OCI-LY1 (cell line): ENCODE measurements around the gene COL18A1.

Source experiments
- H2AFZ ChIP-seq: fragments of 200-600 bp; sonication (generic), shearing (Covaris generic); 2 replicates; pipeline ENCODE4 v1.6.0; 2014; ENCODE audit warnings: antibody characterized with exemption, mild to moderate bottlenecking, low read length
- H3F3A ChIP-seq: fragments of 200-600 bp; sonication (generic), shearing (Covaris generic); 2 replicates; pipeline ENCODE4 v1.6.0; 2014; ENCODE audit warnings: mild to moderate bottlenecking, antibody characterized with exemption, low read length, moderate library complexity; ENCODE audit not compliant: insufficient read depth
- H3K27ac ChIP-seq: fragments of 200-600 bp; sonication (generic); 2 replicates; pipeline ENCODE4 v1.5.1; 2014; ENCODE audit warnings: low read length, mixed run types, mild to moderate bottlenecking, low read depth; ENCODE audit not compliant: poor library complexity, severe bottlenecking
- H3K27me3 ChIP-seq: fragments of 200-600 bp; sonication (generic); 2 replicates; pipeline ENCODE4 v1.6.0; 2014; ENCODE audit warnings: antibody characterized with exemption, mild to moderate bottlenecking, low read length, moderate library complexity; ENCODE audit not compliant: insufficient read depth
- H3K36me3 ChIP-seq: fragments of 200-600 bp; sonication (generic); 2 replicates; pipeline ENCODE4 v1.6.1; 2014; ENCODE audit warnings: mild to moderate bottlenecking, antibody characterized with exemption, low read length, moderate library complexity, mixed read lengths; ENCODE audit not compliant: insufficient read depth
- H3K4me1 ChIP-seq: fragments of 200-600 bp; sonication (generic); 2 replicates; pipeline ENCODE4 v1.5.1; 2014; ENCODE audit warnings: mild to moderate bottlenecking, low read length, moderate library complexity; ENCODE audit not compliant: insufficient read depth, severe bottlenecking
- H3K4me2 ChIP-seq: fragments of 200-600 bp; sonication (generic), shearing (Covaris generic); 2 replicates; pipeline ENCODE4 v1.6.1; 2014; ENCODE audit warnings: low read length
- H3K4me3 ChIP-seq: fragments of 200-600 bp; sonication (generic); 2 replicates; pipeline ENCODE4 v1.5.1; 2014; ENCODE audit warnings: low read length, low read depth, mild to moderate bottlenecking, mixed read lengths; ENCODE audit not compliant: poor library complexity, severe bottlenecking
- H3K79me2 ChIP-seq: fragments of 200-600 bp; shearing (Covaris generic); 2 replicates; pipeline ENCODE4 v1.6.1; 2016; ENCODE audit warnings: mixed run types, low read length, mixed read lengths; ENCODE audit not compliant: insufficient read depth
- H3K9ac ChIP-seq: fragments of 200-600 bp; sonication (generic), shearing (Covaris generic); 2 replicates; pipeline ENCODE4 v1.6.1; 2014; ENCODE audit warnings: mild to moderate bottlenecking, low read length, mixed read lengths
- H3K9me2 ChIP-seq: fragments of 200-600 bp; sonication (generic), shearing (Covaris generic); 2 replicates; pipeline ENCODE4 v1.6.1; 2014; ENCODE audit warnings: low read depth, mild to moderate bottlenecking, low read length, mixed read lengths
- H3K9me3 ChIP-seq: fragments of 200-600 bp; shearing (Covaris generic); 2 replicates; pipeline ENCODE4 v1.6.1; 2014; ENCODE audit warnings: low read length, mixed read lengths
- H4K20me1 ChIP-seq: fragments of 200-600 bp; sonication (generic), shearing (Covaris generic); 2 replicates; pipeline ENCODE4 v1.6.0; 2016; ENCODE audit warnings: mild to moderate bottlenecking, low read length; ENCODE audit not compliant: insufficient read depth
- CTCF ChIP-seq: fragments of 200-600 bp; sonication (generic), shearing (Covaris generic); IDR thresholded peaks from 2 replicates; pipeline ENCODE4 v1.5.1; 2017; ENCODE audit warnings: mild to moderate bottlenecking, antibody characterized with exemption, low read length, moderate library complexity, mixed read lengths
- EZH2 ChIP-seq: fragments of 200-600 bp; sonication (generic), shearing (Covaris generic); IDR thresholded peaks from 2 replicates; pipeline ENCODE4 v1.8.0; 2017; ENCODE audit warnings: borderline replicate concordance, mixed run types, mild to moderate bottlenecking, antibody characterized with exemption, low read length, moderate library complexity, mixed read lengths

Gene COL18A1

GRCh38 chr21:45521241-45521640 lies 116.3 kb downstream of the COL18A1 start:
- H3K9me2 ChIP-seq = no peaks in the 10 kb centered on the region
- no peak overlapping the region for H3K27ac ChIP-seq
- no peaks in the 10 kb centered on the region for H3K79me2 ChIP-seq
- no peak overlapping the region for H2AFZ ChIP-seq
- peaks cover 59% of the 10 kb centered on the region for H3K36me3 ChIP-seq
- H3K4me2 ChIP-seq = no peak overlapping the region
- no peaks in the 10 kb centered on the region for H3K27me3 ChIP-seq
- TF ChIP-seq CTCF = no peak
- no peak for TF ChIP-seq EZH2
- no peaks in the 10 kb centered on the region for H3K4me1 ChIP-seq
- 0 out of 2 replicates have a peak, but pooled peaks cover 11% of the 10 kb centered on the region for H3K9me3 ChIP-seq
- no peaks in the 10 kb centered on the region for H3F3A ChIP-seq
- no peak overlapping the region for H3K4me3 ChIP-seq
- H4K20me1 ChIP-seq = no peaks in the 10 kb centered on the region
- no peak overlapping the region for H3K9ac ChIP-seq

- H3K27me3 ChIP-seq = no peaks in the 10 kb centered on the region
- no peaks in the 10 kb centered on the region for H3K4me1 ChIP-seq
- no peak overlapping the region for H3K4me3 ChIP-seq
- H2AFZ ChIP-seq = no peak overlapping the region
- H4K20me1 ChIP-seq = no peaks in the 10 kb centered on the region
- H3K9me2 ChIP-seq = no peaks in the 10 kb centered on the region
- no peaks in the 10 kb centered on the region for H3K79me2 ChIP-seq
- H3K27ac ChIP-seq = no peak overlapping the region
- no peak overlapping the region for H3K4me2 ChIP-seq
- H3K9me3 ChIP-seq = 0 out of 2 replicates have a peak, but pooled peaks cover 11% of the 10 kb centered on the region
- no peaks in the 10 kb centered on the region for H3F3A ChIP-seq
- TF ChIP-seq CTCF = no peak
- TF ChIP-seq EZH2 = no peak
- H3K36me3 ChIP-seq = peaks cover 59% of the 10 kb centered on the region
- H3K9ac ChIP-seq = no peak overlapping the region
Observed at GRCh38 chr21:45522381-45522780, 117.4 kb downstream of the COL18A1 start.

GRCh38 chr21:45522986-45523385 lies 118.0 kb downstream of the COL18A1 start:
- Histone ChIP-seq H3K9me3 (0 out of 2 replicates have a peak, but pooled peaks cover 11% of the 10 kb centered on the region), H3K4me1 (no peaks in the 10 kb centered on the region), H3F3A (no peaks in the 10 kb centered on the region), H3K4me3 (no peak overlapping the region), H3K27ac (no peak overlapping the region), H3K9me2 (no peaks in the 10 kb centered on the region), H2AFZ (no peak overlapping the region), H4K20me1 (no peaks in the 10 kb centered on the region), H3K9ac (no peak overlapping the region), H3K4me2 (no peak overlapping the region), H3K36me3 (peaks cover 59% of the 10 kb centered on the region), H3K27me3 (no peaks in the 10 kb centered on the region), H3K79me2 (no peaks in the 10 kb centered on the region)
- TF ChIP-seq CTCF (no peak), EZH2 (no peak)
